ENCODE measurements around the gene NEK9.

- TF ChIP-seq EP300 (conservative IDR thresholded peaks at IDR 0.05; ENCODE audit: poor library complexity, severe bottlenecking) = no peak
- TF ChIP-seq CTCF (IDR thresholded peaks at IDR 0.05; ENCODE audit: poor library complexity, severe bottlenecking) = no peak
- TF ChIP-seq EZH2 (IDR thresholded peaks at IDR 0.05; ENCODE audit: borderline replicate concordance, insufficient read depth, low read length, poor library complexity, severe bottlenecking) = no peak
- TF ChIP-seq RAD21 (conservative IDR thresholded peaks at IDR 0.05) = no peak
- TF ChIP-seq POLR2AphosphoS5 (IDR thresholded peaks at IDR 0.05) = no peak
Measured at GRCh38 chr14:75133597-75133996, 6.7 kb upstream of the NEK9 start.

Measured in neural cell (in vitro differentiated cells).